Sigmoid colon (tissue), 4 donors: ENCODE data around the gene ABCD2.

Source experiments
- CTCF ChIP-seq, 4 experiments: fragments of 450-650 bp in 3 of 4; fragments of 200-600 bp in 1 of 4; IDR thresholded peaks; one replicate each; pipeline ENCODE4 v1.5.1; 2016 to 2019; ENCODE audit warnings: antibody characterized with exemption in 4 of 4, mild to moderate bottlenecking in 3 of 4, moderate library complexity in 2 of 4
- POLR2A ChIP-seq, 2 donors: fragments of 450-650 bp; IDR thresholded peaks; one replicate each; pipeline ENCODE4 v1.6.1; 2016; ENCODE audit warnings: antibody characterized with exemption in 2 of 2, mild to moderate bottlenecking in 2 of 2, moderate library complexity in 2 of 2
- POLR2AphosphoS5 ChIP-seq, 4 donors: sonication (generic); formaldehyde crosslinking; IDR thresholded peaks; one replicate each; pipeline ENCODE4 v1.6.1; 2017; ENCODE audit warnings: antibody characterized with exemption in 4 of 4

- TF ChIP-seq POLR2A (IDR thresholded peaks at IDR 0.05) (no peak), POLR2AphosphoS5 (IDR thresholded peaks at IDR 0.05) (no peak), CTCF (IDR thresholded peaks at IDR 0.05) (no peak)
Observed at GRCh38 chr12:39613525-39613924, 6.1 kb downstream of the ABCD2 start.
